BE2C (cell line): ENCODE results near the gene COL18A1.

Experiments
- DNase-seq: peaks from one replicate; pipeline ENCODE4 v3.0.0-alpha.2; 2020
- H3K27me3 ChIP-seq: fragments of 250-450 bp; sonication (Bioruptor Pico); 2 replicates; pipeline ENCODE4 v1.5.1; 2020; ENCODE audit warnings: mild to moderate bottlenecking
- H3K36me3 ChIP-seq: fragments of 250-450 bp; sonication (Bioruptor Pico); 2 replicates; pipeline ENCODE4 v1.5.1; 2020; ENCODE audit warnings: mild to moderate bottlenecking
- H3K4me1 ChIP-seq: fragments of 250-450 bp; sonication (Bioruptor Pico); 2 replicates; pipeline ENCODE4 v1.5.1; 2020
- H3K4me3 ChIP-seq: 2 replicates; pipeline ENCODE4 v1.5.1; 2011; ENCODE audit warnings: low read depth, low read length
- H3K9me3 ChIP-seq: fragments of 250-450 bp; sonication (Bioruptor Pico); 2 replicates; pipeline ENCODE4 v1.5.1; 2020
- CTCF ChIP-seq: IDR thresholded peaks from 2 replicates; pipeline ENCODE4 v1.5.1; 2012; ENCODE audit warnings: mild to moderate bottlenecking, low read depth, low read length

The COL18A1 gene

GRCh38 chr21:45388011-45388521, 16.9 kb upstream of the COL18A1 start:
- peak; percentile 3 for DNase-seq
- no peaks in the 10 kb centered on the region; the same call in 1 of the 2 replicates for H3K4me1 ChIP-seq
- no peak for TF ChIP-seq CTCF
- no peaks in the 10 kb centered on the region for H3K27me3 ChIP-seq
- no peak overlapping the region for H3K4me3 ChIP-seq
- no peaks in the 10 kb centered on the region for H3K36me3 ChIP-seq
- H3K9me3 ChIP-seq, result 0 out of 2 replicates have a peak, but pooled peaks cover 2% of the 10 kb centered on the region

GRCh38 chr21:45388611-45389296, 16.2 kb upstream of the COL18A1 start:
- Histone ChIP-seq H3K4me1 (no peaks in the 10 kb centered on the region; the same call in 1 of the 2 replicates), H3K36me3 (no peaks in the 10 kb centered on the region), H3K27me3 (no peaks in the 10 kb centered on the region), H3K9me3 (no peaks in the 10 kb centered on the region), H3K4me3 (no peak overlapping the region)
- peak; percentile 3 for DNase-seq
- TF ChIP-seq CTCF, result no peak

- no peak for TF ChIP-seq CTCF
- no peaks in the 10 kb centered on the region for H3K36me3 ChIP-seq
- no peaks in the 10 kb centered on the region; the same call in 1 of the 2 replicates for H3K4me1 ChIP-seq
- no peaks in the 10 kb centered on the region for H3K27me3 ChIP-seq
- no peaks in the 10 kb centered on the region for H3K9me3 ChIP-seq
- DNase-seq, result peak; percentile 5
- H3K4me3 ChIP-seq, result no peak overlapping the region
These were observed 14.7 kb upstream of the COL18A1 start for GRCh38 chr21:45390121-45390751.

GRCh38 chr21:45390831-45391742, 13.9 kb upstream of the COL18A1 start:
- DNase-seq, result peak; percentile 4
- H3K4me1 ChIP-seq, result no peaks in the 10 kb centered on the region; the same call in 1 of the 2 replicates
- H3K36me3 ChIP-seq, result no peaks in the 10 kb centered on the region
- TF ChIP-seq CTCF, result no peak
- H3K27me3 ChIP-seq, result no peaks in the 10 kb centered on the region
- no peak overlapping the region for H3K4me3 ChIP-seq
- no peaks in the 10 kb centered on the region for H3K9me3 ChIP-seq

GRCh38 chr21:45391743-45392572, 13.0 kb upstream of the COL18A1 start:
- Histone ChIP-seq H3K4me3 (no peak overlapping the region), H3K4me1 (no peaks in the 10 kb centered on the region), H3K36me3 (no peaks in the 10 kb centered on the region), H3K9me3 (no peaks in the 10 kb centered on the region), H3K27me3 (peaks cover 8% of the 10 kb centered on the region)
- TF ChIP-seq CTCF, result no peak
- DNase-seq, result no peak
